Measurements from ENCODE around the gene SLC10A7. TPM values are rescaled to one million over a fixed set of nuclear protein-coding genes. Genes with fewer than 3 reads are reported as not detected.

The SLC10A7 gene
- total and polyA plus RNA-seq, 2 experiments from 2014 or later = 0.81 to 4.3 TPM

DNA sequence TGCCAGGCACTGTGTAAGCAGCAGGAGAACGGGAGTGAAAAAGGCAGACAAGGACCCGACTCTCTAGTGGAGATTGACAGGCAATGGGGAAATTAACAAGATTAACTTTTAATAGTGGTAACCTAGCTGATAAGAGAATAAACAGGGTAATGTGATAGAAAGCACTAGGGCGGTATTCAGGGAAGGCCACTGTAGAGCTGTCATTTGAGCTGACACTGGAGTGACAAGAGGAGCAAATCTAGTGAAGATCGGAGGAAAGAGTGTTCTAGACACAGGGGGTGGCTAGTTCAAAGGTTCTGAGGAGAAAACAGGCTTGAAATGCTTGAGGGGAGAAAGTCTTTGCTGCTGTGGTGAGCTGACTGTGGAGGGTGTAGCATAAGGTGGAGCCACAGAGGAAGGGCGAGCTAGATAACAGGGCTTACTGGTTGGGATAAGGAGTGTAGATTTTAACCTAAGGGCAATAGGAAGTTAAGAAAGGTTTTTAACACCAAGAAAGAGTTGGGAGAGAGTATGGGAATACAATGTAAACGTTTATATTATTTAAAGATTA is 122.8 kb downstream of the SLC10A7 start:
- DNase-seq (ENCODE audit: low spot score) = no peak
- TF ChIP-seq POLR2AphosphoS5 (IDR thresholded peaks at IDR 0.05; ENCODE audit: low read depth) = no peak
- TF ChIP-seq STAT1 (IDR thresholded peaks at IDR 0.05; ENCODE audit: unreplicated experiment) = no peak
- no peak for TF ChIP-seq ZNF114 (CRISPR knock-in tag; IDR thresholded peaks at IDR 0.05)
- TF ChIP-seq REST (IDR thresholded peaks at IDR 0.05; ENCODE audit: unreplicated experiment) = no peak
- TF ChIP-seq, protein P1, sequence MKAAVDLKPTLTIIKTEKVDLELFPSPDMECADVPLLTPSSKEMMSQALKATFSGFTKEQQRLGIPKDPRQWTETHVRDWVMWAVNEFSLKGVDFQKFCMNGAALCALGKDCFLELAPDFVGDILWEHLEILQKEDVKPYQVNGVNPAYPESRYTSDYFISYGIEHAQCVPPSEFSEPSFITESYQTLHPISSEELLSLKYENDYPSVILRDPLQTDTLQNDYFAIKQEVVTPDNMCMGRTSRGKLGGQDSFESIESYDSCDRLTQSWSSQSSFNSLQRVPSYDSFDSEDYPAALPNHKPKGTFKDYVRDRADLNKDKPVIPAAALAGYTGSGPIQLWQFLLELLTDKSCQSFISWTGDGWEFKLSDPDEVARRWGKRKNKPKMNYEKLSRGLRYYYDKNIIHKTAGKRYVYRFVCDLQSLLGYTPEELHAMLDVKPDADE (IDR thresholded peaks at IDR 0.05) = no peak
- TF ChIP-seq ZNF331 (CRISPR knock-in tag; IDR thresholded peaks at IDR 0.05; ENCODE audit: low read depth) = no peak
- TF ChIP-seq JUNB (IDR thresholded peaks at IDR 0.05; ENCODE audit: unreplicated experiment) = no peak
- no peak for TF ChIP-seq NANOG (IDR thresholded peaks at IDR 0.05; ENCODE audit: borderline replicate concordance)
- no peak for TF ChIP-seq EZH2phosphoT487 (IDR thresholded peaks at IDR 0.05; ENCODE audit: unreplicated experiment)
- no peak for TF ChIP-seq CREB1 (CRISPR knock-in tag; IDR thresholded peaks at IDR 0.05; ENCODE audit: low read depth)
- TF ChIP-seq, protein P2, sequence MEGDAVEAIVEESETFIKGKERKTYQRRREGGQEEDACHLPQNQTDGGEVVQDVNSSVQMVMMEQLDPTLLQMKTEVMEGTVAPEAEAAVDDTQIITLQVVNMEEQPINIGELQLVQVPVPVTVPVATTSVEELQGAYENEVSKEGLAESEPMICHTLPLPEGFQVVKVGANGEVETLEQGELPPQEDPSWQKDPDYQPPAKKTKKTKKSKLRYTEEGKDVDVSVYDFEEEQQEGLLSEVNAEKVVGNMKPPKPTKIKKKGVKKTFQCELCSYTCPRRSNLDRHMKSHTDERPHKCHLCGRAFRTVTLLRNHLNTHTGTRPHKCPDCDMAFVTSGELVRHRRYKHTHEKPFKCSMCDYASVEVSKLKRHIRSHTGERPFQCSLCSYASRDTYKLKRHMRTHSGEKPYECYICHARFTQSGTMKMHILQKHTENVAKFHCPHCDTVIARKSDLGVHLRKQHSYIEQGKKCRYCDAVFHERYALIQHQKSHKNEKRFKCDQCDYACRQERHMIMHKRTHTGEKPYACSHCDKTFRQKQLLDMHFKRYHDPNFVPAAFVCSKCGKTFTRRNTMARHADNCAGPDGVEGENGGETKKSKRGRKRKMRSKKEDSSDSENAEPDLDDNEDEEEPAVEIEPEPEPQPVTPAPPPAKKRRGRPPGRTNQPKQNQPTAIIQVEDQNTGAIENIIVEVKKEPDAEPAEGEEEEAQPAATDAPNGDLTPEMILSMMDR (conservative IDR thresholded peaks at IDR 0.05; ENCODE audit: low read depth in 2 of 2) = no peak
- no peak for TF ChIP-seq EZH2 (IDR thresholded peaks at IDR 0.05; ENCODE audit: low read depth, unreplicated experiment)
- TF ChIP-seq, protein P3, sequence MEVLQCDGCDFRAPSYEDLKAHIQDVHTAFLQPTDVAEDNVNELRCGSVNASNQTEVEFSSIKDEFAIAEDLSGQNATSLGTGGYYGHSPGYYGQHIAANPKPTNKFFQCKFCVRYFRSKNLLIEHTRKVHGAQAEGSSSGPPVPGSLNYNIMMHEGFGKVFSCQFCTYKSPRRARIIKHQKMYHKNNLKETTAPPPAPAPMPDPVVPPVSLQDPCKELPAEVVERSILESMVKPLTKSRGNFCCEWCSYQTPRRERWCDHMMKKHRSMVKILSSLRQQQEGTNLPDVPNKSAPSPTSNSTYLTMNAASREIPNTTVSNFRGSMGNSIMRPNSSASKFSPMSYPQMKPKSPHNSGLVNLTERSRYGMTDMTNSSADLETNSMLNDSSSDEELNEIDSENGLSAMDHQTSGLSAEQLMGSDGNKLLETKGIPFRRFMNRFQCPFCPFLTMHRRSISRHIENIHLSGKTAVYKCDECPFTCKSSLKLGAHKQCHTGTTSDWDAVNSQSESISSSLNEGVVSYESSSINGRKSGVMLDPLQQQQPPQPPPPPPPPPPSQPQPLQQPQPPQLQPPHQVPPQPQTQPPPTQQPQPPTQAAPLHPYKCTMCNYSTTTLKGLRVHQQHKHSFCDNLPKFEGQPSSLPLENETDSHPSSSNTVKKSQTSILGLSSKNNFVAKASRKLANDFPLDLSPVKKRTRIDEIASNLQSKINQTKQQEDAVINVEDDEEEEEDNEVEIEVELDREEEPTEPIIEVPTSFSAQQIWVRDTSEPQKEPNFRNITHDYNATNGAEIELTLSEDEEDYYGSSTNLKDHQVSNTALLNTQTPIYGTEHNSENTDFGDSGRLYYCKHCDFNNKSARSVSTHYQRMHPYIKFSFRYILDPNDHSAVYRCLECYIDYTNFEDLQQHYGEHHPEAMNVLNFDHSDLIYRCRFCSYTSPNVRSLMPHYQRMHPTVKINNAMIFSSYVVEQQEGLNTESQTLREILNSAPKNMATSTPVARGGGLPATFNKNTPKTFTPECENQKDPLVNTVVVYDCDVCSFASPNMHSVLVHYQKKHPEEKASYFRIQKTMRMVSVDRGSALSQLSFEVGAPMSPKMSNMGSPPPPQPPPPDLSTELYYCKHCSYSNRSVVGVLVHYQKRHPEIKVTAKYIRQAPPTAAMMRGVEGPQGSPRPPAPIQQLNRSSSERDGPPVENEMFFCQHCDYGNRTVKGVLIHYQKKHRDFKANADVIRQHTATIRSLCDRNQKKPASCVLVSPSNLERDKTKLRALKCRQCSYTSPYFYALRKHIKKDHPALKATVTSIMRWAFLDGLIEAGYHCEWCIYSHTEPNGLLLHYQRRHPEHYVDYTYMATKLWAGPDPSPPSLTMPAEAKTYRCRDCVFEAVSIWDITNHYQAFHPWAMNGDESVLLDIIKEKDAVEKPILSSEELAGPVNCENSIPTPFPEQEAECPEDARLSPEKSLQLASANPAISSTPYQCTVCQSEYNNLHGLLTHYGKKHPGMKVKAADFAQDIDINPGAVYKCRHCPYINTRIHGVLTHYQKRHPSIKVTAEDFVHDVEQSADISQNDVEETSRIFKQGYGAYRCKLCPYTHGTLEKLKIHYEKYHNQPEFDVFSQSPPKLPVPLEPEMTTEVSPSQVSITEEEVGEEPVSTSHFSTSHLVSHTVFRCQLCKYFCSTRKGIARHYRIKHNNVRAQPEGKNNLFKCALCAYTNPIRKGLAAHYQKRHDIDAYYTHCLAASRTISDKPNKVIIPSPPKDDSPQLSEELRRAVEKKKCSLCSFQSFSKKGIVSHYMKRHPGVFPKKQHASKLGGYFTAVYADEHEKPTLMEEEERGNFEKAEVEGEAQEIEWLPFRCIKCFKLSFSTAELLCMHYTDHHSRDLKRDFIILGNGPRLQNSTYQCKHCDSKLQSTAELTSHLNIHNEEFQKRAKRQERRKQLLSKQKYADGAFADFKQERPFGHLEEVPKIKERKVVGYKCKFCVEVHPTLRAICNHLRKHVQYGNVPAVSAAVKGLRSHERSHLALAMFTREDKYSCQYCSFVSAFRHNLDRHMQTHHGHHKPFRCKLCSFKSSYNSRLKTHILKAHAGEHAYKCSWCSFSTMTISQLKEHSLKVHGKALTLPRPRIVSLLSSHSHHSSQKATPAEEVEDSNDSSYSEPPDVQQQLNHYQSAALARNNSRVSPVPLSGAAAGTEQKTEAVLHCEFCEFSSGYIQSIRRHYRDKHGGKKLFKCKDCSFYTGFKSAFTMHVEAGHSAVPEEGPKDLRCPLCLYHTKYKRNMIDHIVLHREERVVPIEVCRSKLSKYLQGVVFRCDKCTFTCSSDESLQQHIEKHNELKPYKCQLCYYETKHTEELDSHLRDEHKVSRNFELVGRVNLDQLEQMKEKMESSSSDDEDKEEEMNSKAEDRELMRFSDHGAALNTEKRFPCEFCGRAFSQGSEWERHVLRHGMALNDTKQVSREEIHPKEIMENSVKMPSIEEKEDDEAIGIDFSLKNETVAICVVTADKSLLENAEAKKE (CRISPR knock-in tag; IDR thresholded peaks at IDR 0.05) = no peak

More for the DNA sequence above, 122.8 kb downstream of the SLC10A7 start:
- Mint-ChIP-seq H3K36me3 (ENCODE audit: low read depth) (no peaks in the 10 kb centered on the region), H3K4me1 (no peaks in the 10 kb centered on the region), H3K27me3 (ENCODE audit: insufficient read depth, low read depth, poor library complexity) (no peaks in the 10 kb centered on the region), H3K27ac (no peak overlapping the region), H3K9me3 (no peaks in the 10 kb centered on the region), H3K4me3 (no peak overlapping the region)
- Histone ChIP-seq H3K9me2 (ENCODE audit: insufficient read depth) (no peaks in the 10 kb centered on the region), H3F3A (replicated peaks; ENCODE audit: low read depth) (no peaks in the 10 kb centered on the region), H3K79me2 (replicated peaks; ENCODE audit: insufficient read depth) (no peaks in the 10 kb centered on the region), H3K27ac (ENCODE audit: low read depth) (no peak overlapping the region), H3K27me3 (ENCODE audit: insufficient read depth) (no peaks in the 10 kb centered on the region), H3K4me3 (no peak overlapping the region), H4K20me1 (replicated peaks; ENCODE audit: insufficient read depth) (no peaks in the 10 kb centered on the region), H3K36me3 (ENCODE audit: insufficient read depth) (no peaks in the 10 kb centered on the region), H2AFZ (no peak overlapping the region), H3K4me1 (ENCODE audit: insufficient read depth) (no peaks in the 10 kb centered on the region), H3K4me2 (no peak overlapping the region)
- ATAC-seq = peak; percentile 55

Measured in GM23338 (cell line).